ENCODE data around the gene ARIH2.
"Not testable (repeated sequence)": the region's sequence is repeated elsewhere in the genome, so short reads cannot be mapped to it uniquely, and the experiment has no call there.

Gene ARIH2

GRCh38 chr3:48899273-48899672, 19.4 kb upstream of the ARIH2 start:
- TF ChIP-seq CTCF (IDR thresholded peaks at IDR 0.05), result no peak
- Histone ChIP-seq H3K27ac (peak overlapping the region; percentile 10 to 90), H3K4me3 (peak overlapping the region; percentile 97)
- no peak for DNase-seq (ENCODE audit: low spot score)

GRCh38 chr3:48907026-48907425, 11.6 kb upstream of the ARIH2 start:
- not testable (repeated sequence) for DNase-seq (ENCODE audit: low spot score); H3K27ac ChIP-seq; H3K4me3 ChIP-seq

GRCh38 chr3:48915296-48915695, 3.3 kb upstream of the ARIH2 start:
- no peak for DNase-seq (ENCODE audit: low spot score)
- H3K27ac ChIP-seq, result no peak overlapping the region
- no peak overlapping the region for H3K4me3 ChIP-seq
- TF ChIP-seq CTCF (IDR thresholded peaks at IDR 0.05), result no peak

GRCh38 chr3:48919215-48920138, 835 bp downstream of the ARIH2 start:
- TF ChIP-seq CTCF (IDR thresholded peaks at IDR 0.05), result no peak
- H3K27ac ChIP-seq, result peak overlapping the region; percentile 87 to 97
- peak overlapping the region; percentile 92 for H3K4me3 ChIP-seq
- no peak for DNase-seq (ENCODE audit: low spot score)

GRCh38 chr3:48926425-48927392, 8.1 kb downstream of the ARIH2 start:
- TF ChIP-seq CTCF (IDR thresholded peaks at IDR 0.05), result no peak
- Histone ChIP-seq H3K4me3 (no peak overlapping the region), H3K27ac (no peak overlapping the region)
- no peak for DNase-seq (ENCODE audit: low spot score)

- TF ChIP-seq CTCF (IDR thresholded peaks at IDR 0.05), result no peak
- Histone ChIP-seq H3K4me3 (no peak overlapping the region), H3K27ac (no peak overlapping the region)
- DNase-seq (ENCODE audit: low spot score), result no peak
Observed at GRCh38 chr3:48927928-48928327, 9.3 kb downstream of the ARIH2 start.

GRCh38 chr3:48928679-48929078, 10.0 kb downstream of the ARIH2 start:
- DNase-seq (ENCODE audit: low spot score), result no peak
- no peak for TF ChIP-seq CTCF (IDR thresholded peaks at IDR 0.05)
- Histone ChIP-seq H3K27ac (no peak overlapping the region), H3K4me3 (no peak overlapping the region)

All from coronary artery (tissue), 2 donors.